Fibroblast of villous mesenchyme (primary cell): Measurements from ENCODE around the gene ZNF296. TPM values are rescaled to one million over a fixed set of nuclear protein-coding genes. Genes with fewer than 3 reads are reported as not detected.

ENCODE experiments used
- DNase-seq: peaks from one replicate; pipeline ENCODE4 v3.0.0-alpha.2; 2010; ENCODE audit warnings: low read depth
- H3K4me3 ChIP-seq: 2 replicates; pipeline ENCODE4 v1.5.1; 2011; ENCODE audit warnings: low read depth, mild to moderate bottlenecking, low read length
- CTCF ChIP-seq: IDR thresholded peaks from 2 replicates; pipeline ENCODE4 v1.5.1; 2012; ENCODE audit warnings: low read depth, mild to moderate bottlenecking, low read length; ENCODE audit not compliant: insufficient read depth
- total RNA-seq: library from RNA; depleted of rRNA; stranded (reverse); fragments of >200 nt; gene quantifications from 2 replicates; pipeline ENCODE4 v1.2.3, GENCODE V29; 2012

Gene ZNF296
- total RNA-seq, 1 donor = under 0.01 TPM

DNA sequence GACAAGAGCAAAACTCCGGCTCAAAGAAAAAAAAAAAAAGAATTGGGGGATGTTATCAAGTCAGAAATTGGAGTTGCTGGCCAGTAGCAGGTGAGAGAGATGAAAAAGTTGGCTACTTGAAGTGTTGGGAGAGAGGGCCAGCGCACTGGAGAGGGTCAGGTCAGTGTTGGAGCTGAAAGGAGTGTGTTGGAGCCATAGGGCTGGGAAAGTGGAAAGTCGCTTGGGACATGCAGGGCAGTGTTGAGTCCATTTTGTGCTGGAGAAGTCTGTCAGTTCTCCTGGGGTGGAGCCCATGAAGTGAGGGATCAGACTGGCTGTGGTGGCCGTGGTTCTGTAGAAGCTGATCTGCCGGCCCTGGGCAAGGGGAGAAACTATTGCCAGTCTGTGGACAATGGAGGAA, 18.4 kb upstream of the ZNF296 start:
- no peak for DNase-seq
- TF ChIP-seq CTCF = no peak
- no peak overlapping the region for H3K4me3 ChIP-seq

GRCh38 chr19:45094137-45094536, 17.9 kb upstream of the ZNF296 start:
- peak overlapping the region; percentile 93 for H3K4me3 ChIP-seq
- TF ChIP-seq CTCF = no peak
- no peak for DNase-seq

GRCh38 chr19:45092747-45093678, 16.7 kb upstream of the ZNF296 start, which contains the start of gene PPP1R37:
Gene PPP1R37 (plus strand): TSS chr19:45093179. CDS start chr19:45093326, 147 bp downstream.
- peak; percentile 98 for DNase-seq
- H3K4me3 ChIP-seq = peak within 1 kb of the TSS; percentile 93
- TF ChIP-seq CTCF = peak; percentile 30

GRCh38 chr19:45091031-45091923, 15.0 kb upstream of the ZNF296 start:
- TF ChIP-seq CTCF = no peak
- peak overlapping the region; percentile 93 for H3K4me3 ChIP-seq
- DNase-seq = peak; percentile 99

DNA sequence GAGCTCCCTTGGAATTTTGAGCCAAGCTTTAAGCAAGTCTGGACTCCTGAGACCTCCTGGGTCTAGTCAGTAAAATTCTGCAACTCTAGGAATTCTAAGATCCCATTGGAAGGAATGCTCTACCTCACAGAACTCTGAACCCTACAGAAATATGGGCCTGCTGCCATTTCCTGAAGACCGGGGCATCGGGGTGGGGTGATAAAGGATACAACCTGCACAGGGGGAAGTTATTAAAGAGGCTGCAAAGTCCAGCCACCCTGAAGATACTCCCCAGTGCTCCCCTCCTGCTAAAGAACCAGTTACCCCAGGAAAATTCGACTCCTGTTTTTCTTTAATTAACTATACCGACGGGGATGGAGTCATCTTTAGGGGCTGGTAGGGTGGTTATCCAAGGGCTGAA, 14.3 kb upstream of the ZNF296 start:
- peak overlapping the region; percentile 93 for H3K4me3 ChIP-seq
- no peak for DNase-seq
- TF ChIP-seq CTCF = no peak

- TF ChIP-seq CTCF = no peak
- no peak overlapping the region for H3K4me3 ChIP-seq
- no peak for DNase-seq
Measured at GRCh38 chr19:45090034-45090433, 13.8 kb upstream of the ZNF296 start.
